Hepatocyte (in vitro differentiated cells): Measurements from ENCODE around the gene STPG4. TPM values are rescaled to one million over a fixed set of nuclear protein-coding genes. Genes with fewer than 3 reads are reported as not detected.
"Not testable (repeated sequence)": the region's sequence is repeated elsewhere in the genome, so short reads cannot be mapped to it uniquely, and the experiment has no call there.

Experiments
- DNase-seq: peaks from one replicate; pipeline ENCODE4 v3.0.0-alpha.2; 2016; ENCODE audit warnings: low spot score
- H2AFZ ChIP-seq: fragments of 200-600 bp; sonication (generic); 2 replicates; pipeline ENCODE4 v1.6.0; 2016; ENCODE audit warnings: antibody characterized with exemption, mild to moderate bottlenecking
- H3K27ac ChIP-seq: fragments of 200-600 bp; sonication (generic); 2 replicates; pipeline ENCODE4 v1.5.1; 2016; ENCODE audit warnings: mild to moderate bottlenecking
- H3K27me3 ChIP-seq: fragments of 200-600 bp; sonication (generic); 2 replicates; pipeline ENCODE4 v1.6.1; 2016
- H3K36me3 ChIP-seq: fragments of 200-600 bp; sonication (generic); replicated peaks from 2 replicates; pipeline ENCODE4 v1.5.1; 2016; ENCODE audit warnings: low read depth; ENCODE audit not compliant: insufficient read depth
- H3K4me1 ChIP-seq: fragments of 200-600 bp; sonication (generic); 2 replicates; pipeline ENCODE4 v1.5.1; 2016; ENCODE audit warnings: mild to moderate bottlenecking, moderate library complexity; ENCODE audit not compliant: insufficient read depth
- H3K4me2 ChIP-seq: fragments of 200-600 bp; sonication (generic); 2 replicates; pipeline ENCODE4 v1.6.0; 2016
- H3K4me3 ChIP-seq: fragments of 200-600 bp; sonication (generic); 2 replicates; pipeline ENCODE4 v1.5.1; 2016; ENCODE audit warnings: mild to moderate bottlenecking
- H3K79me2 ChIP-seq: fragments of 200-600 bp; sonication (generic); 2 replicates; pipeline ENCODE4 v1.6.0; 2017; ENCODE audit warnings: mild to moderate bottlenecking
- H3K9me2 ChIP-seq: fragments of 200-600 bp; sonication (generic); replicated peaks from 2 replicates; pipeline ENCODE4 v1.6.0; 2017; ENCODE audit warnings: mild to moderate bottlenecking; ENCODE audit not compliant: insufficient read depth
- H3K9me3 ChIP-seq: fragments of 200-600 bp; sonication (generic); 2 replicates; pipeline ENCODE4 v1.5.1; 2016; ENCODE audit warnings: low read depth, mild to moderate bottlenecking
- H4K20me1 ChIP-seq: fragments of 200-600 bp; sonication (generic); 2 replicates; pipeline ENCODE4 v1.6.0; 2016; ENCODE audit warnings: mild to moderate bottlenecking; ENCODE audit not compliant: insufficient read depth, poor library complexity, severe bottlenecking
- CTCF ChIP-seq: fragments of 200-600 bp; sonication (generic); IDR thresholded peaks from 2 replicates; pipeline ENCODE4 v1.5.1; 2016; ENCODE audit warnings: antibody characterized with exemption, mild to moderate bottlenecking; ENCODE audit not compliant: poor library complexity
- EZH2 ChIP-seq: fragments of 200-600 bp; sonication (generic); IDR thresholded peaks from 2 replicates; pipeline ENCODE4 v1.6.1; 2016; ENCODE audit warnings: antibody characterized with exemption, mild to moderate bottlenecking, borderline replicate concordance
- EZH2phosphoT487 ChIP-seq: fragments of 200-600 bp; sonication (generic); IDR thresholded peaks from one replicate; pipeline ENCODE4 v1.6.1; 2018; ENCODE audit warnings: antibody characterized with exemption, mild to moderate bottlenecking, low read depth, moderate library complexity; ENCODE audit not compliant: unreplicated experiment, severe bottlenecking
- WGBS: methylation state at CpG from one replicate; pipeline ENCODE4 v1.1.6; 2016; ENCODE audit warnings: low lambda C conversion rate; ENCODE audit errors: missing lambda C conversion rate; 5-methylcytosine and 5-hydroxymethylcytosine counted together
- polyA plus RNA-seq: library from polyadenylated mRNA; unstranded; fragments of >200 nt; fragmentation: Nextera tagmentation; extraction: Ambion mirVana; gene quantifications from 2 replicates; pipeline ENCODE4 v1.2.1, GENCODE V29; 2016
- total RNA-seq: library from RNA; depleted of rRNA; stranded (reverse); fragments of >200 nt; gene quantifications from 2 replicates; pipeline ENCODE4 v1.2.3, GENCODE V29; 2014

The STPG4 gene
- total and polyA plus RNA-seq, 2 experiments from 2014 or later = 0.19 TPM; not detected in 1

- peaks cover 79% of the 10 kb centered on the region for H4K20me1 ChIP-seq
- no peaks in the 10 kb centered on the region for H3K9me3 ChIP-seq
- no peaks in the 10 kb centered on the region for H3K9me2 ChIP-seq
- peaks cover 86% of the 10 kb centered on the region for H3K79me2 ChIP-seq
- H3K36me3 ChIP-seq = no peaks in the 10 kb centered on the region
- H3K4me3 ChIP-seq = no peak overlapping the region
- TF ChIP-seq CTCF = no peak
- peaks cover 37% of the 10 kb centered on the region for H3K4me1 ChIP-seq
- peak overlapping the region; percentile 98 for H3K27ac ChIP-seq
- no peaks in the 10 kb centered on the region for H3K27me3 ChIP-seq
- WGBS = 49% methylated on average over 9 of the region's 9 CpGs
- peak overlapping the region; percentile 90 for H3K4me2 ChIP-seq
- no peak overlapping the region for H2AFZ ChIP-seq
- DNase-seq = peak; percentile 46
Measured at GRCh38 chr2:47172156-47172921, 17.2 kb upstream of the STPG4 start.

GRCh38 chr2:47169784-47170183 lies 14.7 kb upstream of the STPG4 start:
- TF ChIP-seq EZH2 (no peak), EZH2phosphoT487 (no peak), CTCF (no peak)
- H3K9me3 ChIP-seq = no peaks in the 10 kb centered on the region
- 61% methylated on average over 2 of the region's 2 CpGs for WGBS
- peak overlapping the region; percentile 8 for H3K27ac ChIP-seq
- peaks cover 99% of the 10 kb centered on the region for H3K79me2 ChIP-seq
- H3K4me1 ChIP-seq = peaks cover 37% of the 10 kb centered on the region
- H3K36me3 ChIP-seq = no peaks in the 10 kb centered on the region
- peaks cover 98% of the 10 kb centered on the region for H4K20me1 ChIP-seq
- H3K4me2 ChIP-seq = peak overlapping the region; percentile 90
- no peak for DNase-seq
- H3K4me3 ChIP-seq = no peak overlapping the region
- no peaks in the 10 kb centered on the region for H3K27me3 ChIP-seq
- no peak overlapping the region for H2AFZ ChIP-seq
- H3K9me2 ChIP-seq = no peaks in the 10 kb centered on the region

- 85% methylated on average over 8 of the region's 8 CpGs for WGBS
- DNase-seq, H3K36me3 ChIP-seq, H3K27ac ChIP-seq, H3K9me2 ChIP-seq, H3K4me3 ChIP-seq, H3K9me3 ChIP-seq, H2AFZ ChIP-seq, H3K4me2 ChIP-seq, H3K27me3 ChIP-seq: not testable (repeated sequence)
- H3K4me1 ChIP-seq = peaks cover 37% of the 10 kb centered on the region
- H3K79me2 ChIP-seq = peaks cover 96% of the 10 kb centered on the region
- H4K20me1 ChIP-seq = peaks cover 95% of the 10 kb centered on the region
Measured at GRCh38 chr2:47168895-47169294, 13.8 kb upstream of the STPG4 start.

GRCh38 chr2:47167149-47167548 lies 12.0 kb upstream of the STPG4 start:
- Histone ChIP-seq H3K9me2 (no peaks in the 10 kb centered on the region), H2AFZ (no peak overlapping the region), H4K20me1 (peaks cover 88% of the 10 kb centered on the region), H3K4me3 (no peak overlapping the region), H3K4me1 (peaks cover 26% of the 10 kb centered on the region), H3K36me3 (no peaks in the 10 kb centered on the region), H3K4me2 (no peak overlapping the region), H3K27ac (no peak overlapping the region), H3K9me3 (no peaks in the 10 kb centered on the region), H3K27me3 (no peaks in the 10 kb centered on the region), H3K79me2 (peaks cover 95% of the 10 kb centered on the region)
- no peak for DNase-seq
- TF ChIP-seq EZH2phosphoT487 = no peak
- 93% methylated on average over 5 of the region's 5 CpGs for WGBS
